H1 (cell line): ENCODE measurements around the gene MRE11. TPM values are rescaled to one million over a fixed set of nuclear protein-coding genes. Genes with fewer than 3 reads are reported as not detected.

Experiments
- CBX5 ChIP-seq: fragments of 300-800, 300-1000 bp; sonication (generic); IDR thresholded peaks from 2 replicates; pipeline ENCODE4 v1.7.1; 2016; ENCODE audit warnings: antibody characterized with exemption, low read length, low read depth
- GABPA ChIP-seq: IDR thresholded peaks from 2 replicates; pipeline ENCODE4 v1.6.1; 2011; ENCODE audit warnings: mild to moderate bottlenecking, low read length, moderate library complexity, borderline replicate concordance; ENCODE audit not compliant: insufficient read depth
- NRF1 ChIP-seq: IDR thresholded peaks from 2 replicates; pipeline ENCODE4 v1.6.1; 2011; ENCODE audit warnings: mild to moderate bottlenecking, low read depth, low read length, improper control_type of control experiment
- polyA plus RNA-seq, 7 experiments: library from polyadenylated mRNA; depleted of rRNA in 3 of 7; stranded (reverse) in 5 of 7; unstranded in 2 of 7; fragments of >200 nt in 5 of 7; fragments of 200-250 nt in 2 of 7; gene quantifications; 1 replicate in 5 of 7; 2 replicates in 1 of 7; 4 replicates in 1 of 7; pipeline versions ENCODE4 v1.2.1 to v1.2.3, GENCODE V29; 2011 to 2013; ENCODE audit warnings: missing spikeins in 2 of 7, mixed read lengths in 2 of 7
- total RNA-seq: library from RNA; stranded (reverse); fragmentation: NEBNext Ultra II Directional; extraction: Animal tissue kit (Norgen Biotek cat#: 25700); gene quantifications from 2 replicates; pipeline ENCODE4 v1.2.1, GENCODE V29; 2021
- TF ChIP-seq, protein P1 (sequence below): IDR thresholded peaks from 2 replicates; pipeline ENCODE4 v1.6.1; 2012; ENCODE audit warnings: low read length, inconsistent platforms

MRE11 gene
- total and polyA plus RNA-seq, 2 of the 8 experiments (the other 6 are each of a cell fraction or from before 2014, with no cell fraction given): 7.2 to 43.4 TPM

GRCh38 chr11:94450048-94450447 lies 43.6 kb downstream of the MRE11 start (continued):
- TF ChIP-seq, protein P1, sequence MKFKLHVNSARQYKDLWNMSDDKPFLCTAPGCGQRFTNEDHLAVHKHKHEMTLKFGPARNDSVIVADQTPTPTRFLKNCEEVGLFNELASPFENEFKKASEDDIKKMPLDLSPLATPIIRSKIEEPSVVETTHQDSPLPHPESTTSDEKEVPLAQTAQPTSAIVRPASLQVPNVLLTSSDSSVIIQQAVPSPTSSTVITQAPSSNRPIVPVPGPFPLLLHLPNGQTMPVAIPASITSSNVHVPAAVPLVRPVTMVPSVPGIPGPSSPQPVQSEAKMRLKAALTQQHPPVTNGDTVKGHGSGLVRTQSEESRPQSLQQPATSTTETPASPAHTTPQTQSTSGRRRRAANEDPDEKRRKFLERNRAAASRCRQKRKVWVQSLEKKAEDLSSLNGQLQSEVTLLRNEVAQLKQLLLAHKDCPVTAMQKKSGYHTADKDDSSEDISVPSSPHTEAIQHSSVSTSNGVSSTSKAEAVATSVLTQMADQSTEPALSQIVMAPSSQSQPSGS: no peak
- TF ChIP-seq CBX5: no peak
- no peak for TF ChIP-seq NRF1
- no peak for TF ChIP-seq GABPA
